ENCODE results near the gene GABARAP.
A peak's percentile ranks its signal among the peaks of the same experiment; 100 is the strongest.

The GABARAP gene

GRCh38 chr17:7238420-7239090 is 3.7 kb downstream of the GABARAP start:
- H3K4me1 ChIP-seq (ENCODE audit: control insufficient read depth, insufficient read depth, low read length), result peaks cover 14% of the 10 kb centered on the region

GRCh38 chr17:7237761-7238419 is 4.4 kb downstream of the GABARAP start:
- H3K9ac ChIP-seq (ENCODE audit: low read depth, low read length), result peak overlapping the region; percentile 71; the same call in 1 of the 2 replicates
- H3K4me3 ChIP-seq (ENCODE audit: low read depth, low read length), result peak overlapping the region; percentile 88
- no peaks in the 10 kb centered on the region for H3K27me3 ChIP-seq (ENCODE audit: control insufficient read depth, insufficient read depth, low read length)
- H3K36me3 ChIP-seq (ENCODE audit: control insufficient read depth, insufficient read depth, low read length), result peaks cover 38% of the 10 kb centered on the region
- H3K4me1 ChIP-seq (ENCODE audit: control insufficient read depth, insufficient read depth, low read length), result peaks cover 11% of the 10 kb centered on the region
- peak overlapping the region; percentile 92 for H3K27ac ChIP-seq (ENCODE audit: low read depth, low read length)
- no peaks in the 10 kb centered on the region for H3K9me3 ChIP-seq (ENCODE audit: control insufficient read depth, insufficient read depth, low read length)

More at GRCh38 chr17:7238420-7239090, 3.7 kb downstream of the GABARAP start:
- peak overlapping the region; percentile 92 for H3K27ac ChIP-seq (ENCODE audit: low read depth, low read length)
- H3K9ac ChIP-seq (ENCODE audit: low read depth, low read length), result peak overlapping the region; percentile 82
- H3K36me3 ChIP-seq (ENCODE audit: control insufficient read depth, insufficient read depth, low read length), result peaks cover 38% of the 10 kb centered on the region
- H3K9me3 ChIP-seq (ENCODE audit: control insufficient read depth, insufficient read depth, low read length), result no peaks in the 10 kb centered on the region
- H3K27me3 ChIP-seq (ENCODE audit: control insufficient read depth, insufficient read depth, low read length), result no peaks in the 10 kb centered on the region
- peak overlapping the region; percentile 88 for H3K4me3 ChIP-seq (ENCODE audit: low read depth, low read length)

- Histone ChIP-seq H3K9ac (ENCODE audit: low read depth, low read length) (no peak overlapping the region), H3K4me1 (ENCODE audit: control insufficient read depth, insufficient read depth, low read length) (peaks cover 14% of the 10 kb centered on the region), H3K36me3 (ENCODE audit: control insufficient read depth, insufficient read depth, low read length) (peaks cover 38% of the 10 kb centered on the region), H3K27me3 (ENCODE audit: control insufficient read depth, insufficient read depth, low read length) (no peaks in the 10 kb centered on the region), H3K4me3 (ENCODE audit: low read depth, low read length) (peak overlapping the region; percentile 70), H3K9me3 (ENCODE audit: control insufficient read depth, insufficient read depth, low read length) (no peaks in the 10 kb centered on the region), H3K27ac (ENCODE audit: low read depth, low read length) (peak overlapping the region; percentile 92)
Observed at GRCh38 chr17:7237266-7237760, 4.9 kb downstream of the GABARAP start.

- H3K27me3 ChIP-seq (ENCODE audit: control insufficient read depth, insufficient read depth, low read length), result no peaks in the 10 kb centered on the region
- H3K27ac ChIP-seq (ENCODE audit: low read depth, low read length), result peak overlapping the region; percentile 92
Observed at GRCh38 chr17:7236808-7237207, 5.4 kb downstream of the GABARAP start.

GRCh38 chr17:7235693-7236665 is 6.3 kb downstream of the GABARAP start:
- H3K27me3 ChIP-seq (ENCODE audit: control insufficient read depth, insufficient read depth, low read length), result no peaks in the 10 kb centered on the region
- peaks cover 37% of the 10 kb centered on the region for H3K36me3 ChIP-seq (ENCODE audit: control insufficient read depth, insufficient read depth, low read length)
- no peaks in the 10 kb centered on the region for H3K9me3 ChIP-seq (ENCODE audit: control insufficient read depth, insufficient read depth, low read length)
- peak overlapping the region; percentile 94 for H3K27ac ChIP-seq (ENCODE audit: low read depth, low read length)
- no peak overlapping the region for H3K9ac ChIP-seq (ENCODE audit: low read depth, low read length)
- no peak overlapping the region for H3K4me3 ChIP-seq (ENCODE audit: low read depth, low read length)
- peaks cover 14% of the 10 kb centered on the region for H3K4me1 ChIP-seq (ENCODE audit: control insufficient read depth, insufficient read depth, low read length)

More at GRCh38 chr17:7236808-7237207, 5.4 kb downstream of the GABARAP start:
- H3K4me3 ChIP-seq (ENCODE audit: low read depth, low read length), result no peak overlapping the region
- H3K36me3 ChIP-seq (ENCODE audit: control insufficient read depth, insufficient read depth, low read length), result peaks cover 38% of the 10 kb centered on the region
- no peaks in the 10 kb centered on the region for H3K9me3 ChIP-seq (ENCODE audit: control insufficient read depth, insufficient read depth, low read length)
- H3K9ac ChIP-seq (ENCODE audit: low read depth, low read length), result no peak overlapping the region
- H3K4me1 ChIP-seq (ENCODE audit: control insufficient read depth, insufficient read depth, low read length), result peaks cover 17% of the 10 kb centered on the region

GRCh38 chr17:7234083-7234951 is 7.9 kb downstream of the GABARAP start, which contains the start of gene DVL2:
TSS of gene DVL2 (minus strand) at chr17:7234517. CDS start at chr17:7234262, 255 bp downstream.
- no peaks in the 10 kb centered on the region for H3K9me3 ChIP-seq (ENCODE audit: control insufficient read depth, insufficient read depth, low read length)
- peaks cover 42% of the 10 kb centered on the region for H3K36me3 ChIP-seq (ENCODE audit: control insufficient read depth, insufficient read depth, low read length)
- H3K9ac ChIP-seq (ENCODE audit: low read depth, low read length), result peak within 1 kb of the TSS; percentile 77
- peak within 1 kb of the TSS; percentile 94 for H3K27ac ChIP-seq (ENCODE audit: low read depth, low read length)
- H3K4me3 ChIP-seq (ENCODE audit: low read depth, low read length), result peak within 1 kb of the TSS; percentile 94
- H3K4me1 ChIP-seq (ENCODE audit: control insufficient read depth, insufficient read depth, low read length), result peaks cover 11% of the 10 kb centered on the region
- H3K27me3 ChIP-seq (ENCODE audit: control insufficient read depth, insufficient read depth, low read length), result no peaks in the 10 kb centered on the region

GRCh38 chr17:7233701-7234082 is 8.6 kb downstream of the GABARAP start:
- Histone ChIP-seq H3K4me1 (ENCODE audit: control insufficient read depth, insufficient read depth, low read length) (peaks cover 11% of the 10 kb centered on the region), H3K27me3 (ENCODE audit: control insufficient read depth, insufficient read depth, low read length) (no peaks in the 10 kb centered on the region), H3K27ac (ENCODE audit: low read depth, low read length) (peak overlapping the region; percentile 94), H3K4me3 (ENCODE audit: low read depth, low read length) (peak overlapping the region; percentile 94), H3K9ac (ENCODE audit: low read depth, low read length) (peak overlapping the region; percentile 77), H3K9me3 (ENCODE audit: control insufficient read depth, insufficient read depth, low read length) (no peaks in the 10 kb centered on the region), H3K36me3 (ENCODE audit: control insufficient read depth, insufficient read depth, low read length) (peaks cover 48% of the 10 kb centered on the region)

GRCh38 chr17:7232114-7232513 is 10.1 kb downstream of the GABARAP start:
- Histone ChIP-seq H3K4me1 (ENCODE audit: control insufficient read depth, insufficient read depth, low read length) (peaks cover 7% of the 10 kb centered on the region), H3K9me3 (ENCODE audit: control insufficient read depth, insufficient read depth, low read length) (no peaks in the 10 kb centered on the region), H3K27me3 (ENCODE audit: control insufficient read depth, insufficient read depth, low read length) (no peaks in the 10 kb centered on the region), H3K27ac (ENCODE audit: low read depth, low read length) (no peak overlapping the region), H3K4me3 (ENCODE audit: low read depth, low read length) (no peak overlapping the region), H3K36me3 (ENCODE audit: control insufficient read depth, insufficient read depth, low read length) (peaks cover 62% of the 10 kb centered on the region), H3K9ac (ENCODE audit: low read depth, low read length) (no peak overlapping the region)

- H3K4me1 ChIP-seq (ENCODE audit: control insufficient read depth, insufficient read depth, low read length), result peaks cover 6% of the 10 kb centered on the region; the same call in 1 of the 2 replicates
- no peaks in the 10 kb centered on the region for H3K9me3 ChIP-seq (ENCODE audit: control insufficient read depth, insufficient read depth, low read length)
- H3K9ac ChIP-seq (ENCODE audit: low read depth, low read length), result no peak overlapping the region
- H3K36me3 ChIP-seq (ENCODE audit: control insufficient read depth, insufficient read depth, low read length), result peaks cover 63% of the 10 kb centered on the region
- H3K27ac ChIP-seq (ENCODE audit: low read depth, low read length), result no peak overlapping the region
- no peak overlapping the region for H3K4me3 ChIP-seq (ENCODE audit: low read depth, low read length)
- no peaks in the 10 kb centered on the region for H3K27me3 ChIP-seq (ENCODE audit: control insufficient read depth, insufficient read depth, low read length)
Observed at GRCh38 chr17:7229504-7229903, 12.7 kb downstream of the GABARAP start.

- H3K4me1 ChIP-seq (ENCODE audit: control insufficient read depth, insufficient read depth, low read length), result peaks cover 6% of the 10 kb centered on the region; the same call in 1 of the 2 replicates
- no peaks in the 10 kb centered on the region for H3K27me3 ChIP-seq (ENCODE audit: control insufficient read depth, insufficient read depth, low read length)
- no peak overlapping the region for H3K27ac ChIP-seq (ENCODE audit: low read depth, low read length)
- no peak overlapping the region for H3K4me3 ChIP-seq (ENCODE audit: low read depth, low read length)
- no peak overlapping the region for H3K9ac ChIP-seq (ENCODE audit: low read depth, low read length)
- no peaks in the 10 kb centered on the region for H3K9me3 ChIP-seq (ENCODE audit: control insufficient read depth, insufficient read depth, low read length)
- peaks cover 67% of the 10 kb centered on the region for H3K36me3 ChIP-seq (ENCODE audit: control insufficient read depth, insufficient read depth, low read length)
Observed at GRCh38 chr17:7228920-7229319, 13.3 kb downstream of the GABARAP start.
